M059J (cell line): ENCODE data around the gene SPATA13. TPM values are rescaled to one million over a fixed set of nuclear protein-coding genes. Genes with fewer than 3 reads are reported as not detected.
A peak's percentile ranks its signal among the peaks of the same experiment; 100 is the strongest.

Experiments used
- DNase-seq: peaks from one replicate; pipeline ENCODE4 v3.0.0-alpha.2; 2012; ENCODE audit warnings: low read depth
- total RNA-seq: library from RNA; depleted of rRNA; stranded (reverse); fragments of >200 nt; shearing (Covaris generic); gene quantifications from 2 replicates; pipeline ENCODE4 v1.2.3, GENCODE V29; 2014

The SPATA13 gene
- total RNA-seq, 1 experiment from 2014 or later: 7.1 TPM

- no peak for DNase-seq
These were observed 62.2 kb downstream of the SPATA13 start for GRCh38 chr13:24222756-24223155.

- DNase-seq: no peak
These were observed 63.1 kb downstream of the SPATA13 start for GRCh38 chr13:24223341-24224231.

GRCh38 chr13:24224232-24224680 lies 63.7 kb downstream of the SPATA13 start:
- DNase-seq: no peak

GRCh38 chr13:24225062-24225461 lies 64.5 kb downstream of the SPATA13 start:
- DNase-seq: no peak

GRCh38 chr13:24225930-24226329 lies 65.4 kb downstream of the SPATA13 start:
- DNase-seq: no peak

GRCh38 chr13:24226762-24227161 lies 66.2 kb downstream of the SPATA13 start:
- DNase-seq: no peak

- DNase-seq: peak; percentile 55
These were observed 68.4 kb downstream of the SPATA13 start for GRCh38 chr13:24228852-24229458.

GRCh38 chr13:24230428-24231072 lies 70.0 kb downstream of the SPATA13 start:
- DNase-seq: no peak

GRCh38 chr13:24231377-24231776 lies 70.9 kb downstream of the SPATA13 start:
- no peak for DNase-seq

GRCh38 chr13:24232037-24232436 lies 71.5 kb downstream of the SPATA13 start:
- no peak for DNase-seq

GRCh38 chr13:24232474-24232873 lies 72.0 kb downstream of the SPATA13 start:
- no peak for DNase-seq

GRCh38 chr13:24233351-24233901 lies 72.9 kb downstream of the SPATA13 start:
- DNase-seq: no peak

- no peak for DNase-seq
These were observed 73.8 kb downstream of the SPATA13 start for GRCh38 chr13:24234200-24234915.

GRCh38 chr13:24237356-24237755 lies 76.8 kb downstream of the SPATA13 start:
- no peak for DNase-seq

- no peak for DNase-seq
These were observed 80.8 kb downstream of the SPATA13 start for GRCh38 chr13:24241336-24241735.

GRCh38 chr13:24242100-24242499 lies 81.6 kb downstream of the SPATA13 start:
- no peak for DNase-seq

- DNase-seq: no peak
These were observed 82.8 kb downstream of the SPATA13 start for GRCh38 chr13:24243302-24243701.

- DNase-seq: no peak
These were observed 84.3 kb downstream of the SPATA13 start for GRCh38 chr13:24244802-24245201.

- no peak for DNase-seq
These were observed 86.5 kb downstream of the SPATA13 start for GRCh38 chr13:24247016-24247415.

GRCh38 chr13:24249624-24250023 lies 89.1 kb downstream of the SPATA13 start:
- no peak for DNase-seq

GRCh38 chr13:24250376-24251057 lies 90.0 kb downstream of the SPATA13 start:
- DNase-seq: no peak
